Measurements from ENCODE around the gene VWA8.
A peak's percentile ranks its signal among the peaks of the same experiment; 100 is the strongest.

Gene VWA8

GRCh38 chr13:41780715-41781706 lies 179.9 kb downstream of the VWA8 start:
- Histone ChIP-seq H3K27me3 (ENCODE audit: insufficient read depth, low read length) (no peaks in the 10 kb centered on the region), H3K4me1 (ENCODE audit: control insufficient read depth, insufficient read depth, low read length, unreplicated experiment) (peaks cover 13% of the 10 kb centered on the region), H2AFZ (ENCODE audit: low read length, unreplicated experiment) (no peak overlapping the region), H3K4me3 (ENCODE audit: low read depth, low read length) (no peak overlapping the region), H3K79me2 (ENCODE audit: control insufficient read depth, insufficient read depth, low read length, unreplicated experiment) (no peaks in the 10 kb centered on the region), H3K36me3 (ENCODE audit: insufficient read depth, low read length) (no peaks in the 10 kb centered on the region), H3K27ac (ENCODE audit: low read depth, low read length) (peak overlapping the region; percentile 13; the same call in 1 of the 2 replicates)

- Histone ChIP-seq H3K36me3 (ENCODE audit: insufficient read depth, low read length) (no peaks in the 10 kb centered on the region), H3K27me3 (ENCODE audit: insufficient read depth, low read length) (no peaks in the 10 kb centered on the region), H3K79me2 (ENCODE audit: control insufficient read depth, insufficient read depth, low read length, unreplicated experiment) (no peaks in the 10 kb centered on the region), H3K4me3 (ENCODE audit: low read depth, low read length) (no peak overlapping the region), H3K4me1 (ENCODE audit: control insufficient read depth, insufficient read depth, low read length, unreplicated experiment) (no peaks in the 10 kb centered on the region), H3K27ac (ENCODE audit: low read depth, low read length) (no peak overlapping the region), H2AFZ (ENCODE audit: low read length, unreplicated experiment) (no peak overlapping the region)
Observed at GRCh38 chr13:41775251-41775650, 185.7 kb downstream of the VWA8 start.

DNA sequence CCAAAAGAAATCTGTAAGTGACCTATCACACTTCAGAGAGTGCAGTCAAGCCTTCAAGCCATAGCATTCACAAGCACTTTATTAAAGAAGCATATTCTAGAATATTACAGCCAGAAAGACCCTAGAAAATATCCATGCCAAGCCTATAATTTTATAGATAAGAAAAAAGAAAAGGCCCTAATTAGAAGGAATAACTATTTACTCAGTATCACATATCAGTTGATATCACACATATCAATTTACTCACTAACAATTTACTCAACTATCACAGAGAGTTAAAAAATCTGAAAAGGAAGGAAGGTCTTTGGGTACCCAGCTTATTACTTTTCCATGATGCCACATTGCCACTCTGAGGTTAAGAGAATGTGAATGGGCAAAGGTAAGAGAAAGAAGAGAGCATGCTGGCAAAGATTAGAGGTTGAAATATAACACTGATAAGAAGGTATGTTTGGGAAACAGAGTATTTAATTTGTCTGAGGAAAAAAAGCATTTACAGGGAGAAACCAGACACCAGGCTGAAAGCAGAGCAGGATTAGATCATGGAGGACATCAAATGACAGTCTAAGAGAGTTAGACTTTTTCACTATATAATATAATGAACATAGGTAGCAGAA lies 186.2 kb downstream of the VWA8 start:
- no peaks in the 10 kb centered on the region for H3K36me3 ChIP-seq (ENCODE audit: insufficient read depth, low read length)
- H2AFZ ChIP-seq (ENCODE audit: low read length, unreplicated experiment), result no peak overlapping the region
- no peak overlapping the region for H3K27ac ChIP-seq (ENCODE audit: low read depth, low read length)
- no peaks in the 10 kb centered on the region for H3K79me2 ChIP-seq (ENCODE audit: control insufficient read depth, insufficient read depth, low read length, unreplicated experiment)
- no peak overlapping the region for H3K4me3 ChIP-seq (ENCODE audit: low read depth, low read length)
- no peaks in the 10 kb centered on the region for H3K27me3 ChIP-seq (ENCODE audit: insufficient read depth, low read length)
- H3K4me1 ChIP-seq (ENCODE audit: control insufficient read depth, insufficient read depth, low read length, unreplicated experiment), result no peaks in the 10 kb centered on the region

GRCh38 chr13:41767801-41768200 lies 193.1 kb downstream of the VWA8 start:
- H3K27ac ChIP-seq (ENCODE audit: low read depth, low read length), result no peak overlapping the region

DNA sequence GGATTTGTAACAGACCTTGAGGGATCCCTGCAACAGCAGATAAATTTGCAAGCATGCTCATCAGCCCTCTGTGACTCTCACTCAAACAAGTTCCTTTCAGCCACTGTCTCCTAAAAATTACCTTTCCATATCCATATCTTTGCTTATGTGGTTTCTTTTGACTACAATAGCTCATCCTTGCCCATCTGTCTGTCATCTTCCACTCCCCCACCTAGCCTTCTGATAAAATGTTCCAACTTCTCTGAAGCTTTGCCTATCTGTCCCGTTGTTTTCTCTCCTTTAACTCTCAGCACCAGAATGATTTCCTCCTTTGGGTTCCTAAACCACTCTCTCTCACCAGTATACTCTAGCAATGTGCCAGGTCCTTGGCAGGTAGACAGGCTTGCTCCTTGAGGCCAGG lies 194.5 kb downstream of the VWA8 start:
- no peaks in the 10 kb centered on the region for H3K79me2 ChIP-seq (ENCODE audit: control insufficient read depth, insufficient read depth, low read length, unreplicated experiment)
- no peak overlapping the region for H2AFZ ChIP-seq (ENCODE audit: low read length, unreplicated experiment)
- H3K27me3 ChIP-seq (ENCODE audit: insufficient read depth, low read length), result no peaks in the 10 kb centered on the region
- H3K27ac ChIP-seq (ENCODE audit: low read depth, low read length), result no peak overlapping the region
- no peaks in the 10 kb centered on the region for H3K4me1 ChIP-seq (ENCODE audit: control insufficient read depth, insufficient read depth, low read length, unreplicated experiment)
- H3K36me3 ChIP-seq (ENCODE audit: insufficient read depth, low read length), result no peaks in the 10 kb centered on the region
- no peak overlapping the region for H3K4me3 ChIP-seq (ENCODE audit: low read depth, low read length)

More at GRCh38 chr13:41767801-41768200, 193.1 kb downstream of the VWA8 start:
- H3K36me3 ChIP-seq (ENCODE audit: insufficient read depth, low read length), result no peaks in the 10 kb centered on the region
- H2AFZ ChIP-seq (ENCODE audit: low read length, unreplicated experiment), result no peak overlapping the region
- H3K27me3 ChIP-seq (ENCODE audit: insufficient read depth, low read length), result no peaks in the 10 kb centered on the region
- H3K79me2 ChIP-seq (ENCODE audit: control insufficient read depth, insufficient read depth, low read length, unreplicated experiment), result no peaks in the 10 kb centered on the region
- no peak overlapping the region for H3K4me3 ChIP-seq (ENCODE audit: low read depth, low read length)
- H3K4me1 ChIP-seq (ENCODE audit: control insufficient read depth, insufficient read depth, low read length, unreplicated experiment), result no peaks in the 10 kb centered on the region

DNA sequence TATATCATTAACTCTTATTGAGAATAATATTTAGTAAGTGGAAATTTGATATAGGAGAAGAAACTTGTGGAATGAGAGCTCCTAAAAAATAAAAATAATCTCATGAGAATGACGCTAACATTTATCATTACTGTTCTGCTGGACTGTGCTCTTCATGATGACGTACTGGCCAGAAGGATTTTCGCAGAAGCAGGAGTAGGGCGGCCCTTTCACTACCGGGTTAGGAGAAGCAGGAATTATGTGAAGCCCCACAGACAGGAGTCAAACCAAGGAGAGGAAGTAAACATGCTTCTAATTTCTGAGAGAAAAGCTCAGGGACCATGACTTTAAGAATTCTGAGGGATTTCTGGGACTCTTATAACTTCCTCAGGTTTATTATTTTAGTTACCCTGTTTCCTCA lies 195.1 kb downstream of the VWA8 start:
- H3K4me1 ChIP-seq (ENCODE audit: control insufficient read depth, insufficient read depth, low read length, unreplicated experiment), result no peaks in the 10 kb centered on the region
- H3K27ac ChIP-seq (ENCODE audit: low read depth, low read length), result no peak overlapping the region
- H2AFZ ChIP-seq (ENCODE audit: low read length, unreplicated experiment), result no peak overlapping the region
- no peaks in the 10 kb centered on the region for H3K36me3 ChIP-seq (ENCODE audit: insufficient read depth, low read length)
- no peaks in the 10 kb centered on the region for H3K27me3 ChIP-seq (ENCODE audit: insufficient read depth, low read length)
- no peak overlapping the region for H3K4me3 ChIP-seq (ENCODE audit: low read depth, low read length)
- H3K79me2 ChIP-seq (ENCODE audit: control insufficient read depth, insufficient read depth, low read length, unreplicated experiment), result no peaks in the 10 kb centered on the region

- Histone ChIP-seq H3K4me3 (ENCODE audit: low read depth, low read length) (no peak overlapping the region), H3K4me1 (ENCODE audit: control insufficient read depth, insufficient read depth, low read length, unreplicated experiment) (no peaks in the 10 kb centered on the region), H3K79me2 (ENCODE audit: control insufficient read depth, insufficient read depth, low read length, unreplicated experiment) (no peaks in the 10 kb centered on the region), H2AFZ (ENCODE audit: low read length, unreplicated experiment) (no peak overlapping the region), H3K27ac (ENCODE audit: low read depth, low read length) (no peak overlapping the region), H3K27me3 (ENCODE audit: insufficient read depth, low read length) (no peaks in the 10 kb centered on the region), H3K36me3 (ENCODE audit: insufficient read depth, low read length) (no peaks in the 10 kb centered on the region)
Observed at GRCh38 chr13:41765020-41765419, 195.9 kb downstream of the VWA8 start.

DNA sequence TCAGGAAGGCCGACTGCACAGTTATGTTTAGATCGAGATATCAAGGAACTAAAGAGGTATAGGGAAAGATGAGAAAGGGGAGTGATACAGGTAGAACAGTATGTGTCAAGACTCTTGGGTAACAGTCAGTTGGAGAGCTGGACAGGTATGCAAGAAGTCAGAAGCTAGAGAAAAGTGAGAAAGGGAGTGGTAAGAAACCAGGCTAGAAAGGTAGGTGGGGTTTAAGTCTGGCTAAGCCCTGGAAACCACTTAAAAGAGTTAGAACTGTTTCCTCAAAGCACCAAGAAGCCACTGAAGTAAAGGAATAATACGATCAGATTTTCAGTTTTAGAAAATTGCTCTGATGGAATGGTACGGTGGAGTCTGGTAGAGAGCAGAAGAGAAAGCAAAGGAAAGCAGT lies 196.4 kb downstream of the VWA8 start:
- H3K79me2 ChIP-seq (ENCODE audit: control insufficient read depth, insufficient read depth, low read length, unreplicated experiment), result no peaks in the 10 kb centered on the region
- no peaks in the 10 kb centered on the region; the same call in 1 of the 2 replicates for H3K36me3 ChIP-seq (ENCODE audit: insufficient read depth, low read length)
- H3K27ac ChIP-seq (ENCODE audit: low read depth, low read length), result no peak overlapping the region
- H3K4me3 ChIP-seq (ENCODE audit: low read depth, low read length), result no peak overlapping the region
- H2AFZ ChIP-seq (ENCODE audit: low read length, unreplicated experiment), result no peak overlapping the region
- no peaks in the 10 kb centered on the region for H3K4me1 ChIP-seq (ENCODE audit: control insufficient read depth, insufficient read depth, low read length, unreplicated experiment)
- H3K27me3 ChIP-seq (ENCODE audit: insufficient read depth, low read length), result no peaks in the 10 kb centered on the region

DNA sequence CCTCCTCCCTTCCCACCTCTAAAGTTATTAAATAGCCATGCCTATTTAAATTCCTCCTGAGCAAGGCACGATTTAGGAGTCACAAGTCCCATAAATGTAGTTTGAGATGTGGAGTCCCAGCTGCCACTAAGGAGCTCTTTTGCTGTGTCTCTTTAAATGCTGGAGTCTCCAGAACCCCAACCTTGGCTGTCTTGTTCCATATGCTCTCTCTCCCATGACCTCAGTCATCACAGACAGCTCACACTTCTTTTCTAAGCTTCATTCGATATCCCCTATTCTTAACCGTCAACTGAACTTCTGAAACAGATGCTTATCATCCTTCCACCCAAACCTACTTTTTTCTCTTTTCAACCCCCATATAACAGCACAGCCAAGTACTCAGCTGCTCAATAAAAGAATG lies 197.1 kb downstream of the VWA8 start:
- Histone ChIP-seq H3K79me2 (ENCODE audit: control insufficient read depth, insufficient read depth, low read length, unreplicated experiment) (no peaks in the 10 kb centered on the region), H3K36me3 (ENCODE audit: insufficient read depth, low read length) (no peaks in the 10 kb centered on the region; the same call in 1 of the 2 replicates), H3K27ac (ENCODE audit: low read depth, low read length) (no peak overlapping the region), H2AFZ (ENCODE audit: low read length, unreplicated experiment) (no peak overlapping the region), H3K4me3 (ENCODE audit: low read depth, low read length) (no peak overlapping the region), H3K27me3 (ENCODE audit: insufficient read depth, low read length) (no peaks in the 10 kb centered on the region), H3K4me1 (ENCODE audit: control insufficient read depth, insufficient read depth, low read length, unreplicated experiment) (no peaks in the 10 kb centered on the region)

- Histone ChIP-seq H3K36me3 (ENCODE audit: insufficient read depth, low read length) (no peaks in the 10 kb centered on the region; the same call in 1 of the 2 replicates), H3K4me1 (ENCODE audit: control insufficient read depth, insufficient read depth, low read length, unreplicated experiment) (no peaks in the 10 kb centered on the region), H3K79me2 (ENCODE audit: control insufficient read depth, insufficient read depth, low read length, unreplicated experiment) (no peaks in the 10 kb centered on the region), H3K4me3 (ENCODE audit: low read depth, low read length) (no peak overlapping the region), H3K27me3 (ENCODE audit: insufficient read depth, low read length) (no peaks in the 10 kb centered on the region), H3K27ac (ENCODE audit: low read depth, low read length) (no peak overlapping the region), H2AFZ (ENCODE audit: low read length, unreplicated experiment) (no peak overlapping the region)
Observed at GRCh38 chr13:41762796-41763195, 198.1 kb downstream of the VWA8 start.
